Parathyroid adenoma (tissue), 2 donors: Measurements from ENCODE around the gene CHIT1.

ENCODE experiments used
- H2AFZ ChIP-seq: fragments of 300-600 bp; sonication (generic); one replicate; pipeline ENCODE4 v1.7.0; 2017; ENCODE audit warnings: antibody characterized with exemption, mild to moderate bottlenecking
- H3K27ac ChIP-seq: fragments of 300-600 bp; sonication (generic); one replicate; pipeline ENCODE4 v1.7.0; 2017
- H3K27me3 ChIP-seq: fragments of 300-600 bp; sonication (generic); one replicate; pipeline ENCODE4 v1.7.0; 2017; ENCODE audit warnings: low read length; ENCODE audit not compliant: control insufficient read depth, insufficient read depth
- H3K36me3 ChIP-seq: fragments of 300-600 bp; sonication (generic); one replicate; pipeline ENCODE4 v1.7.0; 2017; ENCODE audit warnings: low read length; ENCODE audit not compliant: control insufficient read depth, insufficient read depth
- H3K4me1 ChIP-seq: fragments of 300-600 bp; sonication (generic); one replicate; pipeline ENCODE4 v1.7.0; 2017; ENCODE audit warnings: control low read depth
- H3K4me2 ChIP-seq: fragments of 300-600 bp; sonication (generic); one replicate; pipeline ENCODE4 v1.7.0; 2017; ENCODE audit warnings: low read length
- H3K4me3 ChIP-seq: fragments of 300-600 bp; sonication (generic); one replicate; pipeline ENCODE4 v1.7.0; 2017; ENCODE audit warnings: low read depth, low read length
- H3K79me2 ChIP-seq: fragments of 300-600 bp; sonication (generic); one replicate; pipeline ENCODE4 v1.7.0; 2017; ENCODE audit warnings: control low read depth
- H3K9ac ChIP-seq: fragments of 300-600 bp; sonication (generic); one replicate; pipeline ENCODE4 v1.7.0; 2017; ENCODE audit warnings: mild to moderate bottlenecking
- H3K9me3 ChIP-seq: fragments of 300-600 bp; sonication (generic); one replicate; pipeline ENCODE4 v1.7.0; 2017; ENCODE audit warnings: low read length; ENCODE audit not compliant: control insufficient read depth
- TF ChIP-seq, protein P1 (sequence below): fragments of 300-600 bp; sonication (generic); IDR thresholded peaks from one replicate; pipeline ENCODE4 v1.7.0; 2017; ENCODE audit warnings: antibody characterized with exemption, mild to moderate bottlenecking
- donor health status: primary hyperparathyroidism.

Gene CHIT1

DNA sequence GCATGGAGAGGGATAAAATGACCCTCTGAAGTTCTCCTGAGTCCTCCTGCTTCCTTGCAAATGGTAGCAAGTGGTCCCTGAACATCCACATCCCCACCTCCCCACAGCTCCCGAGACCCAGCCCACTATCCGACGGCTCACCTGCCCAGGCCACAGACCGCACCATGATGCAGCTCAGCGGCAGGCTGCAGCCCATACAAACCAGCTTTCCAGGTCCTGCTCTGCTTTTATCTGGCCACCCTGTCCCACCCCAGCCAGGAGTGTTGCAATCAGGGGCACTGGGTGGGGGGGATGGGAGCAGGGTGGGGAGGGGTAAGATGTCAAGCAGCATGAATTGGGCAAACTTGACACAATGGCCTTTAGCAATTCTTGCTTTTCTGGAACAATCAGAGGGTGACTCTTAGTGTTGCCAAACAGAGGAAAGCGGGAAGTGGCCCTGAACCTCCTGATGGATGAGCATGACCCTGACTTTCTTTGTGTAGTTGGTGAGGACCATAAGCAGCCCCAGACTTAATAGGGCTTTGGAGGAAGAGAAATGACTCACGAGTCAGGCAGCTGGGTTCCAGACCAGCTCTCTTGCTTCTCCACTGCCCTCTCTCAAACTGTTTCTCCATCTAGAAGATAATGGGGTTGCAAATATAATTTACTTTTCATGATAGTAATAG lies at the start of gene CHIT1:
Gene CHIT1 (minus strand): TSS at position 203 of the 665 bp plus-strand sequence. CDS start 37 bp downstream, at position 166.
- no peaks in the 10 kb centered on the region for H3K79me2 ChIP-seq
- no peaks in the 10 kb centered on the region for H3K27me3 ChIP-seq
- H3K9me3 ChIP-seq, result no peaks in the 10 kb centered on the region
- no peak within 1 kb of the TSS for H2AFZ ChIP-seq
- no peak within 1 kb of the TSS for H3K27ac ChIP-seq
- H3K9ac ChIP-seq, result no peak within 1 kb of the TSS
- H3K36me3 ChIP-seq, result no peaks in the 10 kb centered on the region
- no peak within 1 kb of the TSS for H3K4me2 ChIP-seq
- TF ChIP-seq, protein P1, sequence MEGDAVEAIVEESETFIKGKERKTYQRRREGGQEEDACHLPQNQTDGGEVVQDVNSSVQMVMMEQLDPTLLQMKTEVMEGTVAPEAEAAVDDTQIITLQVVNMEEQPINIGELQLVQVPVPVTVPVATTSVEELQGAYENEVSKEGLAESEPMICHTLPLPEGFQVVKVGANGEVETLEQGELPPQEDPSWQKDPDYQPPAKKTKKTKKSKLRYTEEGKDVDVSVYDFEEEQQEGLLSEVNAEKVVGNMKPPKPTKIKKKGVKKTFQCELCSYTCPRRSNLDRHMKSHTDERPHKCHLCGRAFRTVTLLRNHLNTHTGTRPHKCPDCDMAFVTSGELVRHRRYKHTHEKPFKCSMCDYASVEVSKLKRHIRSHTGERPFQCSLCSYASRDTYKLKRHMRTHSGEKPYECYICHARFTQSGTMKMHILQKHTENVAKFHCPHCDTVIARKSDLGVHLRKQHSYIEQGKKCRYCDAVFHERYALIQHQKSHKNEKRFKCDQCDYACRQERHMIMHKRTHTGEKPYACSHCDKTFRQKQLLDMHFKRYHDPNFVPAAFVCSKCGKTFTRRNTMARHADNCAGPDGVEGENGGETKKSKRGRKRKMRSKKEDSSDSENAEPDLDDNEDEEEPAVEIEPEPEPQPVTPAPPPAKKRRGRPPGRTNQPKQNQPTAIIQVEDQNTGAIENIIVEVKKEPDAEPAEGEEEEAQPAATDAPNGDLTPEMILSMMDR, result no peak
- no peak within 1 kb of the TSS for H3K4me3 ChIP-seq
- H3K4me1 ChIP-seq, result no peaks in the 10 kb centered on the region

DNA sequence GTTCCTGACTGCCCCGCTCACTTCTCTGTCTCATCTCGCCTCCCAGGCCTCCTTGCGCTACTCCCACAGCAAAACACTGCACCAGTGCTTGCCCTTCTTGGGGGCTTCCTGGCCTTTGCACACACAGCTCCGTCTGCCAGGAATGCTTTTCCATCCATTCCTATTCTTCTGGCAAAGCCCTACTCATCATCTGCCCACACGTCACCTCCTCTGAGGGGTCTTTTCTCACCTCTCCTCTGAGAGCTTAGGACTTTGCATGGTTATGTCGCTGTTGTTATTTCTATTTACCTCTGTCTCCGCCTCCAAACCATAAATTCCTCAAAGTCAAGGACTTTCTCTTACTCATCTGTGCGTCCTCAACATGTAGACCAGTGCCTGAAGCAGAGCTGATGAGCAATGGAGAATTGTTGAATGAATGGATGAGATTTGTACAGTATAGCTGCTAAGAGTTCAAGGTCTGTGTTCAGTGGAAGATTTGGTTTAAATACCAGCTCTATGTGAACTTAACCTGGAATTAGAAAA lies 49.5 kb upstream of the CHIT1 start:
- Histone ChIP-seq H3K4me3 (no peak overlapping the region), H3K27ac (peak overlapping the region; percentile 53), H3K79me2 (no peaks in the 10 kb centered on the region), H3K36me3 (no peaks in the 10 kb centered on the region), H3K27me3 (no peaks in the 10 kb centered on the region), H3K4me1 (peaks cover 8% of the 10 kb centered on the region), H3K4me2 (no peak overlapping the region), H3K9me3 (no peaks in the 10 kb centered on the region), H2AFZ (peak overlapping the region; percentile 5), H3K9ac (no peak overlapping the region)
- TF ChIP-seq, protein P1, result no peak

DNA sequence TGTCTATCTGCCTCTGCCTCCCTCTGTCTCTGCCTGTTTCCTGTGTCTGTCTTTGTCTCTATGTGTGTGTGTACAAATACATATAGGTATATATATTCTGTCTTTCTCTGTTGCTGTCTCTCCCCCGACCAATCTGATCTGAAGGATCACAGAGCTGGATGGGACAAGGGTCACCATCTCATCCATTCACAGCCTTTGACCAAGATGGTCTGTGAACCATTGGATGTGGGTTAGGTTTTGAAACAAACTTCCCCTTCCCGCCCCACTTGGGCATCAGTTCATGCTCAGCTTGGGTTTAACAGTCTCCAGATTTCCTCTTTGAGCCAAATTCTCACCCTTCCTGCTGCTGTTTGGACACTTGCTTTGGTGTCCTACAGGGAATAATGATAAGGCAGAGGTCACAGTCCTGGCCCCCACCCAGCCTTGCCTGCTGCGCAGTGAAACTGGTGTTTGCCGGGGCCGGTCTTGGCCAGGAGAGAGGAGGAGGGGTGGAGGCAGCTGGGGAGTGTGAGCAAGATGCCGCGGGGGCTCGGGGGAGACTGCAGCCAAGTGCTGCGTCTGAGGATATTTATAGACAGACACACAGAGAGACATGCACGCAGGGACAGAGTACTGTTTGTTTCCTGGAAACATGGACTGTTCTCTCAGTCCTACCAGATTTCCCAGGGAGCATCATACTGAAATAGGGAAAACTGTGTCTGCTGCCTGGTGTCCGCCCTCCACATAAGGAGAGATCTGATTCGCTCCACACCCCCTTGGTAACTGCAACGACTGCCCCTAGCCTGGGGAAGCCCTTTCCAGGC lies 48.8 kb upstream of the CHIT1 start:
- TF ChIP-seq, protein P1, result no peak
- Histone ChIP-seq H3K4me2 (no peak overlapping the region), H3K36me3 (no peaks in the 10 kb centered on the region), H3K27me3 (no peaks in the 10 kb centered on the region), H3K4me1 (peaks cover 8% of the 10 kb centered on the region), H3K27ac (peak overlapping the region; percentile 62), H2AFZ (peak overlapping the region; percentile 46), H3K9me3 (no peaks in the 10 kb centered on the region), H3K4me3 (no peak overlapping the region), H3K79me2 (no peaks in the 10 kb centered on the region), H3K9ac (no peak overlapping the region)

DNA sequence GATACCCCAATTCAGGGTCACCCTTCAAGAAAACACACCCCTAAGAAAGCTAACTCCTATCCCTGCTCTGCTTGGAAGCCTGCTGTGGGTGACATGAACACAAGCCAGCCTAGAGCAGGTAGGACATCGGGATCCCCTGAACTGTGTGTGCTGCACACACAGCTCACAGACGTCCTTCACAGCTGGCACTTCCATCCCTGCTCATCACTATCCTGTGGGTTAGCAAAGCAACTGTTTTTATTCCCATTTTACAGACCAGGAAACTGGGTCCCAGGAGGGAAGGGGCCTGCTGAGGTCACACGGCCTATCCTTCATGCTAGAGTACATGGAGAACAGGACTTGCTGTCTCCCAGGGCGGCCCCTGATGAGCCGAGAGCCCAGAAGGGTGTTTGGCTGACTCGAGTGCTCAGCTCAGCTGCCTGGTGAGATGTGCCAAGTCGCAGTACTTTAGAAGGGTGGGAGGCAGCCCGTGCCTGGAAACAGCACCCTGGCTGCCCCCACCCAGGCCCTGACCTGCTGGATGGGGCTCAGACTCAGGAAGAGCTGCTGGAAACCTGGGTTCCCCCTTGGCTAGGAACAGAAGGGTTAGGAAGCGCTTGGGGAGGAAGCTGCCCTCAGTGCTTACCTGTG lies 47.6 kb upstream of the CHIT1 start:
- no peak overlapping the region for H3K27ac ChIP-seq
- no peaks in the 10 kb centered on the region for H3K36me3 ChIP-seq
- H2AFZ ChIP-seq, result no peak overlapping the region
- peaks cover under 1% of the 10 kb centered on the region for H3K4me1 ChIP-seq
- no peak overlapping the region for H3K4me3 ChIP-seq
- H3K27me3 ChIP-seq, result no peaks in the 10 kb centered on the region
- H3K9me3 ChIP-seq, result no peaks in the 10 kb centered on the region
- no peak overlapping the region for H3K4me2 ChIP-seq
- TF ChIP-seq, protein P1, result no peak
- H3K9ac ChIP-seq, result no peak overlapping the region
- H3K79me2 ChIP-seq, result no peaks in the 10 kb centered on the region
